HG02759 (cell line): Measurements from ENCODE around the gene HEY2.
A peak's percentile ranks its signal among the peaks of the same experiment; 100 is the strongest.
"Not testable (repeated sequence)": the region's sequence is repeated elsewhere in the genome, so short reads cannot be mapped to it uniquely, and the experiment has no call there.

Experiments
- ATAC-seq: cut with Tn5 transposase; IDR thresholded peaks from one replicate; pipeline ENCODE4 v1.9.1; 2021; ENCODE audit warnings: mild to moderate bottlenecking, moderate library complexity; ENCODE audit not compliant: unreplicated experiment

HEY2 gene

GRCh38 chr6:125765944-125766343, 16.5 kb downstream of the HEY2 start:
- no peak for ATAC-seq

GRCh38 chr6:125766641-125767040, 17.2 kb downstream of the HEY2 start:
- no peak for ATAC-seq

- peak; percentile 11 for ATAC-seq
Observed at GRCh38 chr6:125769147-125769783, 19.8 kb downstream of the HEY2 start.

GRCh38 chr6:125773387-125774341, 24.2 kb downstream of the HEY2 start:
- ATAC-seq: no peak

GRCh38 chr6:125776107-125776826, 26.8 kb downstream of the HEY2 start:
- not testable (repeated sequence) for ATAC-seq

GRCh38 chr6:125779924-125780539, 30.6 kb downstream of the HEY2 start:
- ATAC-seq: peak; percentile 83

- peak; percentile 80 for ATAC-seq
Observed at GRCh38 chr6:125780540-125781313, 31.3 kb downstream of the HEY2 start.

GRCh38 chr6:125781314-125781868, 32.0 kb downstream of the HEY2 start:
- ATAC-seq: peak; percentile 40

- ATAC-seq: no peak
Observed at GRCh38 chr6:125784365-125784764, 34.9 kb downstream of the HEY2 start.

GRCh38 chr6:125787791-125788190, 38.4 kb downstream of the HEY2 start:
- no peak for ATAC-seq

GRCh38 chr6:125789167-125789566, 39.7 kb downstream of the HEY2 start:
- no peak for ATAC-seq

GRCh38 chr6:125789576-125790357, 40.3 kb downstream of the HEY2 start:
- peak; percentile 21 for ATAC-seq

GRCh38 chr6:125790358-125791150, 41.1 kb downstream of the HEY2 start, which contains the start of gene NCOA7:
TSS of gene NCOA7 (plus strand) at chr6:125790960. CDS start at chr6:125815355, 24,395 bp downstream.
- ATAC-seq: peak; percentile 78

GRCh38 chr6:125791151-125791819, 41.9 kb downstream of the HEY2 start:
- peak; percentile 18 for ATAC-seq

- ATAC-seq: no peak
Observed at GRCh38 chr6:125791820-125792165, 42.4 kb downstream of the HEY2 start.

GRCh38 chr6:125792172-125792571, 42.7 kb downstream of the HEY2 start:
- no peak for ATAC-seq

GRCh38 chr6:125792680-125793079, 43.2 kb downstream of the HEY2 start:
- ATAC-seq: no peak

GRCh38 chr6:125793280-125793679, 43.8 kb downstream of the HEY2 start:
- no peak for ATAC-seq
